Measurements from ENCODE around the gene NFIC. TPM values are rescaled to one million over a fixed set of nuclear protein-coding genes. Genes with fewer than 3 reads are reported as not detected.
A peak's percentile ranks its signal among the peaks of the same experiment; 100 is the strongest.

The NFIC gene
- total RNA-seq, 1 donor = 42.7 TPM

DNA sequence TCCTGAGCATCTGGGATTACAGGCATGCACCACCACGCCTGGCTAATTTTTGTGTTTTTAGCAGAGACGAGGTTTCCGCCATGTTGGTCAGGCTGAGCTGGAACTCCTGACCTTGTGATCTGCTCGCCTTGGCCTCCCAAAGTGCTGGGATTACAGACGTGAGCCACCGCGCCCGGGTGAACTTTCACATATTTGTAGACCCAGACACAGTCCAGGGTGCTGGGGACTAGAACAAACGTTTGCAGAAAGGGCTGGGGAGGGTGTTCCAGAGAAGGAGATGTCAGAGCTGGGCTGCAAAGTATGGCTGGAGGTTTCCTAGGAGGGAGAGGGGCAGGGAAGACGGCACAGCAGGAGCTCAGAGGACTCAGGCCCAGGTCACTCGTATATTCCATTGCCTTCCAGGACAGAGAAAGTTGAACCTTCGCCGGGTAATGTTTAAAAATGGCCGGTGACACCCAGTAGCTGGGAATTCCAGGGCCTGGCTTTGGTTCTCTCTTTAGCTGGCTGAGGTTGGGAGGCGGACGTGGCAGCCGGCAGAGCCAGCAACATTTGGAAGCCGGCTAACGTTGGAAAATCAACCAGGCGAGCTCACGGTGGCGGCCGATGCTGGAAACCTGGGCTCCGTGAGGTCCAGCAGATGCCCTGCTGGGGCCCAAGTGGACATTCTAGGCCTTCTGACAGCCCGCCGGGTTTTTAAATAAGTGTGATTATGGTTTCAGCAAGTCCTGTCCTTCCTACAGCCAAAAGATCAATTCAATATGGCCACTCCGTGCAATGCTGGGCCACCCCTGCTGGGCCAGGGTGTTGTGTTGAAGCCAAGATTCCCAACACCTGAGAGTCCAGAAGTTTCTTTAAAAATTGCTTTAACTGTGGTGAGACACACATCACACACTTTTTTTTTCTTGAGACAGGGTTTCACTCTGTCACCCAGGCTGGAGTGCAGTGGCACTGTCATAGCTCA lies 41.5 kb downstream of the NFIC start:
- TF ChIP-seq, protein P1, sequence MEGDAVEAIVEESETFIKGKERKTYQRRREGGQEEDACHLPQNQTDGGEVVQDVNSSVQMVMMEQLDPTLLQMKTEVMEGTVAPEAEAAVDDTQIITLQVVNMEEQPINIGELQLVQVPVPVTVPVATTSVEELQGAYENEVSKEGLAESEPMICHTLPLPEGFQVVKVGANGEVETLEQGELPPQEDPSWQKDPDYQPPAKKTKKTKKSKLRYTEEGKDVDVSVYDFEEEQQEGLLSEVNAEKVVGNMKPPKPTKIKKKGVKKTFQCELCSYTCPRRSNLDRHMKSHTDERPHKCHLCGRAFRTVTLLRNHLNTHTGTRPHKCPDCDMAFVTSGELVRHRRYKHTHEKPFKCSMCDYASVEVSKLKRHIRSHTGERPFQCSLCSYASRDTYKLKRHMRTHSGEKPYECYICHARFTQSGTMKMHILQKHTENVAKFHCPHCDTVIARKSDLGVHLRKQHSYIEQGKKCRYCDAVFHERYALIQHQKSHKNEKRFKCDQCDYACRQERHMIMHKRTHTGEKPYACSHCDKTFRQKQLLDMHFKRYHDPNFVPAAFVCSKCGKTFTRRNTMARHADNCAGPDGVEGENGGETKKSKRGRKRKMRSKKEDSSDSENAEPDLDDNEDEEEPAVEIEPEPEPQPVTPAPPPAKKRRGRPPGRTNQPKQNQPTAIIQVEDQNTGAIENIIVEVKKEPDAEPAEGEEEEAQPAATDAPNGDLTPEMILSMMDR (IDR thresholded peaks at IDR 0.05; ENCODE audit: insufficient read depth, low read depth, low read length) = no peak
- H3K4me3 ChIP-seq (ENCODE audit: low read depth, low read length) = no peak overlapping the region
- peak; percentile 38 for DNase-seq (ENCODE audit: low read depth)

DNA sequence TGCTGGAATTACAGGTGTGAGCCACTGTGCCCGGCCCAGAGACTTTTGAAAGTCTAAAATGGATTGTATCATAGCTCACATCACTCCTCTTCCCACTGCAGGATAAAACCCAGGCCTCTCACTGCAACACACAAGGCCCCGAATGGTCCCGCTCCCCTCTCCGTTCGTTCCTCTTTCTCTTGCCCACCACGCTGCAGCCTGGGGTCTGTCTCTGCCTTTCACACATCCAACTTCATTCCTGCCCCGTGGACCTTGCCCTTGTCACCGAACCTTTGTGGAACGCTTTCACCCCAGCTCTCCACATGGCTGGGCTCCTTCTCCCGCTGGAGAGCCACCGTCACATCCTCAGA lies 42.6 kb downstream of the NFIC start:
- TF ChIP-seq, protein P1 (IDR thresholded peaks at IDR 0.05; ENCODE audit: insufficient read depth, low read depth, low read length) = no peak
- no peak for DNase-seq (ENCODE audit: low read depth)
- no peak overlapping the region for H3K4me3 ChIP-seq (ENCODE audit: low read depth, low read length)

DNA sequence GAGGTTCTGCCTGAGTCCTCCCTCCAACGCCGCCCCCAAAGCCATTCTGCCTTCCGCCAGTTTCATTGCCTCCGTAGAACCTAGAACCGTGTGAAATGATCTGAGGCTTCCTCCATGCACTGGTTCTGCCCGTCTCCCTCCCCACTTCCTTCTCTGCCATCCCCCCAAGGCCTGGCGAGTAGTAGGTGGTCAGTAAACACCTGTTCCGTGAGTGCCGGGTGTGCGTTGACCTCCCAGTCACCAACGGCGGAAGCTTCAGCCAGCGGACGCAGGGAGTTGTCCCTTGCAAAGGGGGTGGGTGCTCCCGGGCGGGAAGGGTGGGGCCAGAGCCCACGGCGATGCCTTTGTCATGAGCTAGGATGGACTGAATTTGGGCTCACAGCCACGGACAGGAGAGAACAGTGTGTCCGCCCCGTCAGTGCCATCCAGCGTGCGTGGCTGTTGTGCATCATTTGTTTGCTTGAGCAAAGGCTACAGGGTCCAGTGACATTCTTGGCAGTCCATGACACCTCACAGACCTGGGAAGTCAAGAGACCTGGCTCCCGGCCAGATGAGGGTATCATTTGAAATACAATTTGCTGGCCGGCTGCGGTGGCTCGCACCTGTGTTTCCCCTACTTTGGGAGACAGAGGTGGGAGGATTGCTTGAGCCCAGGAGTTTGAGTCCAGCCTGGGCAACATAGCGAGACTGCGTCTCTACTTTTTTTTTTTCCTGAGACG lies 43.1 kb downstream of the NFIC start:
- no peak for DNase-seq (ENCODE audit: low read depth)
- H3K4me3 ChIP-seq (ENCODE audit: low read depth, low read length) = no peak overlapping the region
- TF ChIP-seq, protein P1 (IDR thresholded peaks at IDR 0.05; ENCODE audit: insufficient read depth, low read depth, low read length) = no peak

DNA sequence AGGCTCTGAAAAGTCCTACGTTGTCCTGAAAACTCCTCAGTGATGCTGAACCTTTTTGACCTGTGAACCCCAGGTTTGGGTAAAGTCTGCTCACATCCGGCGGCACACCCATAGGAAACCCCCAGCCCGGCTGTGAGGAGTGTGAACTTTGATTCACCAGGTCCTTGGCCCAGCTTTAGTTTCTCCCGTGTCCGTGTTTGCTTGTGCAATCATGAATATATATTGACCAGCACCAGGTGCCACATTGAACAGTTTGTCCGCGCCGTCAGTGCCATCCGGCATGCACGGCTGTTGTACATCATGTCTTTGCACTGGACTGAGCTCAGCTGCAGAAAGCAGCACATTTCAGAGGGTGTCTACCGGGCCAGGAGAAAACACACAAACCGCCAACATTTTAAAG lies 45.3 kb downstream of the NFIC start:
- no peak overlapping the region for H3K4me3 ChIP-seq (ENCODE audit: low read depth, low read length)
- TF ChIP-seq, protein P1 (IDR thresholded peaks at IDR 0.05; ENCODE audit: insufficient read depth, low read depth, low read length) = no peak
- DNase-seq (ENCODE audit: low read depth) = no peak

DNA sequence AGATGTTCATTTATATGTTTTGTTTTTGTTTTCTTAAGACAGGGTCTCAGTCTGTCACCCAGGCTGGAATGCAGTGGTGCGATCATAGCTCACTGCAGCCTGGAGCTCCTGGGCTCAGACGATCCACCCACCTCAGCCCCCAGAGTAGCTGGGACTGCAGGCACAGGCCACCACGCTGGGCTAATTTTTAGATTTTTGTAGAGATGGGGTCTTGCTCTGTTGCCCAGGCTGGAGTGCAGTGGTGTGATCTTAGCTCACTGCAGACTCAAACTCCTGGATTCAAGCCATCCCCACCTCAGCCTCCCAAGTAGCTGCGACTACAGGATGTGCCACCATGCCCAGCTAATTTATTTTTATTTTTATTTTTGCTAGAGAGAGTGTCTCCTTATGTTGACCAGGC lies 45.7 kb downstream of the NFIC start:
- no peak overlapping the region for H3K4me3 ChIP-seq (ENCODE audit: low read depth, low read length)
- TF ChIP-seq, protein P1 (IDR thresholded peaks at IDR 0.05; ENCODE audit: insufficient read depth, low read depth, low read length) = no peak
- no peak for DNase-seq (ENCODE audit: low read depth)

DNA sequence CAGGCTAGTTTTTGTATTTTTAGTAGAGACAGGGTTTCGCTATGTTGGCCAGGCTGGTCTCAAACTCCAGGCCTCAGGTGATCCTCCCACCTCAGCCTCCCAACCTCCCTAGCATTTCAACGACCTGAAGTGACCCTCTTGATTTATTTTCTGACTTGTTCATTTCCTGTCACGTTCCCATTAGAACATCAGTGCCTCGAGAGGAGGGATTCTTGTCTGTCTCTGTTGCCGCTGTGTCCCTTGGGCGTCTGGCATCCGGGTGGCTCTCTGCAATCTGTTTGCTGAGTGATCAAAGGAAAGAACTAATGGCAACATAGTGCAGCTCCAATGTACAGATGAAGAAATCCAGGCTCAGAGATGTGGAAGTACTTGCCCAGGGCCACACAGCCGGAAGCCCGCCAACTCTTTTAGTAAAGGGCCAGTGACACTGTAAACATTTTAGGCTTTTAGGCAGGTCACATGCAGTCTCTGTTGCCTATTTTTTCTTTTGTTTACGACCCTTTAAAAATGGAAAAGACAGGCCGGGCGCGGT lies 47.5 kb downstream of the NFIC start:
- H3K4me3 ChIP-seq (ENCODE audit: low read depth, low read length) = no peak overlapping the region
- TF ChIP-seq, protein P1 (IDR thresholded peaks at IDR 0.05; ENCODE audit: insufficient read depth, low read depth, low read length) = no peak
- DNase-seq (ENCODE audit: low read depth) = peak; percentile 30

All from fibroblast of villous mesenchyme (primary cell).